ENCODE results near the gene DMTF1.

DMTF1 gene

GRCh38 chr7:87173471-87173870, 21.2 kb downstream of the DMTF1 start:
- H3K27ac ChIP-seq (replicated peaks; ENCODE audit: low read length) = no peak overlapping the region
- H3K14ac ChIP-seq (ENCODE audit: low read length) = no peak overlapping the region
- H2AK5ac ChIP-seq (ENCODE audit: low read depth, low read length) = no peak overlapping the region
- no peaks in the 10 kb centered on the region for H3K4me1 ChIP-seq (ENCODE audit: control insufficient read depth in 2 of 2, insufficient read depth in 1 of 2, low read depth in 1 of 2, low read length in 2 of 2)
- H2BK12ac ChIP-seq (ENCODE audit: low read length) = no peak overlapping the region
- no peak overlapping the region for H3K9ac ChIP-seq (ENCODE audit: low read depth, low read length, poor library complexity)
- H2AFZ ChIP-seq (ENCODE audit: low read length) = no peak overlapping the region
- no peak overlapping the region for H2BK5ac ChIP-seq (ENCODE audit: low read length)
- H3K18ac ChIP-seq (ENCODE audit: low read length) = no peak overlapping the region
- H4K8ac ChIP-seq (ENCODE audit: low read depth, low read length) = no peak overlapping the region
- no peak overlapping the region for H4K91ac ChIP-seq (ENCODE audit: low read depth, low read length, poor library complexity)
- H2BK15ac ChIP-seq (ENCODE audit: low read length) = no peak overlapping the region
- no peaks in the 10 kb centered on the region for H3K9me3 ChIP-seq (replicated peaks in 1 of 2; ENCODE audit: control insufficient read depth in 2 of 2, insufficient read depth in 1 of 2, low read depth in 1 of 2, low read length in 2 of 2)
- H3K4ac ChIP-seq (ENCODE audit: low read length) = no peak overlapping the region
- H3K23ac ChIP-seq (ENCODE audit: low read depth, low read length, poor library complexity) = no peak overlapping the region
- H3K4me2 ChIP-seq (ENCODE audit: insufficient read depth, low read length, poor library complexity, severe bottlenecking) = no peak overlapping the region
- no peaks in the 10 kb centered on the region for H3K79me1 ChIP-seq (ENCODE audit: low read depth, low read length)
- no peak overlapping the region for H3K4me3 ChIP-seq (ENCODE audit: low read length in 2 of 2)
- no peak for DNase-seq (ENCODE audit: low spot score)
- no peak overlapping the region for H2BK120ac ChIP-seq (ENCODE audit: low read depth, low read length)
- no CpG with 5 or more reads among the region's 1 CpG for WGBS, 2 donors (ENCODE audit: extremely low coverage in 2 of 2, insufficient read length in 2 of 2, insufficient replicate concordance in 1 of 2)
- peaks cover 21 to 100% of the 10 kb centered on the region in 2 donors for H3K36me3 ChIP-seq (replicated peaks in 1 of 2; ENCODE audit: control insufficient read depth in 2 of 2, insufficient read depth in 2 of 2, low read length in 2 of 2)
- H3K27me3 ChIP-seq (ENCODE audit: control insufficient read depth in 3 of 3, insufficient read depth in 3 of 3, low read depth in 1 of 3, low read length in 3 of 3) = no peaks in the 10 kb centered on the region

- no peak for DNase-seq (ENCODE audit: low spot score)
- H4K91ac ChIP-seq (ENCODE audit: low read depth, low read length, poor library complexity) = no peak overlapping the region
- no peak overlapping the region for H2AK5ac ChIP-seq (ENCODE audit: low read depth, low read length)
- H3K9ac ChIP-seq (ENCODE audit: low read depth, low read length, poor library complexity) = no peak overlapping the region
- H3K79me1 ChIP-seq (ENCODE audit: low read depth, low read length) = no peaks in the 10 kb centered on the region
- H3K4me3 ChIP-seq (ENCODE audit: low read length in 2 of 2) = no peak overlapping the region
- no peak overlapping the region for H3K18ac ChIP-seq (ENCODE audit: low read length)
- H3K23ac ChIP-seq (ENCODE audit: low read depth, low read length, poor library complexity) = no peak overlapping the region
- no peaks in the 10 kb centered on the region for H3K4me1 ChIP-seq (ENCODE audit: control insufficient read depth in 2 of 2, insufficient read depth in 1 of 2, low read depth in 1 of 2, low read length in 2 of 2)
- no CpG with 5 or more reads among the region's 4 CpGs for WGBS, 2 donors (ENCODE audit: extremely low coverage in 2 of 2, insufficient read length in 2 of 2, insufficient replicate concordance in 1 of 2)
- peaks cover 14 to 100% of the 10 kb centered on the region in 2 donors for H3K36me3 ChIP-seq (replicated peaks in 1 of 2; ENCODE audit: control insufficient read depth in 2 of 2, insufficient read depth in 2 of 2, low read length in 2 of 2)
- H3K4me2 ChIP-seq (ENCODE audit: insufficient read depth, low read length, poor library complexity, severe bottlenecking) = no peak overlapping the region
- H3K4ac ChIP-seq (ENCODE audit: low read length) = no peak overlapping the region
- no peak overlapping the region for H2BK120ac ChIP-seq (ENCODE audit: low read depth, low read length)
- H4K8ac ChIP-seq (ENCODE audit: low read depth, low read length) = no peak overlapping the region
- no peak overlapping the region for H2BK5ac ChIP-seq (ENCODE audit: low read length)
- H2BK12ac ChIP-seq (ENCODE audit: low read length) = no peak overlapping the region
- H3K14ac ChIP-seq (ENCODE audit: low read length) = no peak overlapping the region
- H3K9me3 ChIP-seq (replicated peaks in 1 of 2; ENCODE audit: control insufficient read depth in 2 of 2, insufficient read depth in 1 of 2, low read depth in 1 of 2, low read length in 2 of 2) = peaks cover 0 to 1% of the 10 kb centered on the region in 2 donors
- H2BK15ac ChIP-seq (ENCODE audit: low read length) = no peak overlapping the region
- H2AFZ ChIP-seq (ENCODE audit: low read length) = no peak overlapping the region
- H3K27me3 ChIP-seq (ENCODE audit: control insufficient read depth in 3 of 3, insufficient read depth in 3 of 3, low read depth in 1 of 3, low read length in 3 of 3) = no peaks in the 10 kb centered on the region
- H3K27ac ChIP-seq (replicated peaks; ENCODE audit: low read length) = no peak overlapping the region
Observed at GRCh38 chr7:87178320-87178719, 26.1 kb downstream of the DMTF1 start.

GRCh38 chr7:87179180-87179579, 26.9 kb downstream of the DMTF1 start:
- Histone ChIP-seq H3K9ac (ENCODE audit: low read depth, low read length, poor library complexity) (no peak overlapping the region), H3K27me3 (ENCODE audit: control insufficient read depth in 3 of 3, insufficient read depth in 3 of 3, low read depth in 1 of 3, low read length in 3 of 3) (no peaks in the 10 kb centered on the region), H3K36me3 (replicated peaks in 1 of 2; ENCODE audit: control insufficient read depth in 2 of 2, insufficient read depth in 2 of 2, low read length in 2 of 2) (peaks cover 13 to 100% of the 10 kb centered on the region in 2 donors), H2AK5ac (ENCODE audit: low read depth, low read length) (no peak overlapping the region), H2BK15ac (ENCODE audit: low read length) (no peak overlapping the region), H3K27ac (replicated peaks; ENCODE audit: low read length) (no peak overlapping the region), H2BK12ac (ENCODE audit: low read length) (no peak overlapping the region), H2BK5ac (ENCODE audit: low read length) (no peak overlapping the region), H3K4me2 (ENCODE audit: insufficient read depth, low read length, poor library complexity, severe bottlenecking) (no peak overlapping the region), H3K79me1 (ENCODE audit: low read depth, low read length) (no peaks in the 10 kb centered on the region), H2AFZ (ENCODE audit: low read length) (no peak overlapping the region), H3K4ac (ENCODE audit: low read length) (no peak overlapping the region), H4K8ac (ENCODE audit: low read depth, low read length) (no peak overlapping the region), H3K14ac (ENCODE audit: low read length) (no peak overlapping the region), H4K91ac (ENCODE audit: low read depth, low read length, poor library complexity) (no peak overlapping the region), H3K4me3 (ENCODE audit: low read length in 2 of 2) (no peak overlapping the region), H3K18ac (ENCODE audit: low read length) (no peak overlapping the region), H3K23ac (ENCODE audit: low read depth, low read length, poor library complexity) (no peak overlapping the region), H2BK120ac (ENCODE audit: low read depth, low read length) (no peak overlapping the region), H3K4me1 (ENCODE audit: control insufficient read depth in 2 of 2, insufficient read depth in 1 of 2, low read depth in 1 of 2, low read length in 2 of 2) (no peaks in the 10 kb centered on the region), H3K9me3 (replicated peaks in 1 of 2; ENCODE audit: control insufficient read depth in 2 of 2, insufficient read depth in 1 of 2, low read depth in 1 of 2, low read length in 2 of 2) (peaks cover 0 to 1% of the 10 kb centered on the region in 2 donors)
- DNase-seq (ENCODE audit: low spot score) = no peak
- no CpG with 5 or more reads among the region's 3 CpGs for WGBS, 2 donors (ENCODE audit: extremely low coverage in 2 of 2, insufficient read length in 2 of 2, insufficient replicate concordance in 1 of 2)

- Histone ChIP-seq H4K91ac (ENCODE audit: low read depth, low read length, poor library complexity) (no peak overlapping the region), H3K14ac (ENCODE audit: low read length) (no peak overlapping the region), H3K4me3 (ENCODE audit: low read length in 2 of 2) (no peak overlapping the region), H3K79me1 (ENCODE audit: low read depth, low read length) (no peaks in the 10 kb centered on the region), H2BK12ac (ENCODE audit: low read length) (no peak overlapping the region), H3K27me3 (ENCODE audit: control insufficient read depth in 3 of 3, insufficient read depth in 3 of 3, low read depth in 1 of 3, low read length in 3 of 3) (no peaks in the 10 kb centered on the region), H3K18ac (ENCODE audit: low read length) (no peak overlapping the region), H2AFZ (ENCODE audit: low read length) (no peak overlapping the region), H2AK5ac (ENCODE audit: low read depth, low read length) (no peak overlapping the region), H3K27ac (replicated peaks; ENCODE audit: low read length) (no peak overlapping the region), H2BK15ac (ENCODE audit: low read length) (no peak overlapping the region), H4K8ac (ENCODE audit: low read depth, low read length) (no peak overlapping the region), H3K9ac (ENCODE audit: low read depth, low read length, poor library complexity) (no peak overlapping the region), H2BK120ac (ENCODE audit: low read depth, low read length) (no peak overlapping the region), H3K9me3 (replicated peaks in 1 of 2; ENCODE audit: control insufficient read depth in 2 of 2, insufficient read depth in 1 of 2, low read depth in 1 of 2, low read length in 2 of 2) (peaks cover 0 to 1% of the 10 kb centered on the region in 2 donors), H3K36me3 (replicated peaks in 1 of 2; ENCODE audit: control insufficient read depth in 2 of 2, insufficient read depth in 2 of 2, low read length in 2 of 2) (peaks cover 25 to 100% of the 10 kb centered on the region in 2 donors), H3K4me1 (ENCODE audit: control insufficient read depth in 2 of 2, insufficient read depth in 1 of 2, low read depth in 1 of 2, low read length in 2 of 2) (no peaks in the 10 kb centered on the region), H3K23ac (ENCODE audit: low read depth, low read length, poor library complexity) (no peak overlapping the region), H2BK5ac (ENCODE audit: low read length) (no peak overlapping the region), H3K4ac (ENCODE audit: low read length) (no peak overlapping the region), H3K4me2 (ENCODE audit: insufficient read depth, low read length, poor library complexity, severe bottlenecking) (no peak overlapping the region)
- no CpG with 5 or more reads among the region's 2 CpGs for WGBS, 2 donors (ENCODE audit: extremely low coverage in 2 of 2, insufficient read length in 2 of 2, insufficient replicate concordance in 1 of 2)
- DNase-seq (ENCODE audit: low spot score) = no peak
Observed at GRCh38 chr7:87187120-87187519, 34.9 kb downstream of the DMTF1 start.
